Pancreas (tissue), 10 donors: ENCODE measurements around the gene GPRC5D. TPM values are rescaled to one million over a fixed set of nuclear protein-coding genes. Genes with fewer than 3 reads are reported as not detected.

Experiments used
- ATAC-seq, 4 donors: fragments of 200-7000 bp; cut with Tn5 transposase; one replicate each; pipeline versions ENCODE4 v1.8.0 to v1.9.1; 2020; ENCODE audit warnings: mild to moderate bottlenecking in 4 of 4, moderate library complexity in 4 of 4
- DNase-seq, 6 donors: peaks; one replicate each; pipeline ENCODE4 v3.0.0-alpha.2; 2020
- FAIRE-seq: peaks from 2 replicates; lab custom pipeline; 2012; peaks lifted over from hg19 to GRCh38; lab: Jason Lieb, UNC
- H3K27ac ChIP-seq, 4 donors: fragments of 200-600 bp; sonication (generic); 1 replicate in 3 of 4; 2 replicates in 1 of 4; pipeline versions ENCODE4 v1.5.0 to v1.8.0; 2020
- H3K27me3 ChIP-seq, 4 donors: fragments of 200-600 bp; one replicate each; pipeline ENCODE4 v1.8.0; 2021
- H3K36me3 ChIP-seq, 3 donors: fragments of 200-600 bp; sonication (generic) in 1 of 3; one replicate each; pipeline versions ENCODE4 v1.5.0 to v1.8.0; 2020 to 2021
- H3K4me1 ChIP-seq, 3 donors: fragments of 200-600 bp; one replicate each; pipeline ENCODE4 v1.8.0; 2021
- H3K4me3 ChIP-seq, 4 donors: fragments of 200-600 bp; sonication (generic) in 2 of 4; one replicate each; pipeline versions ENCODE4 v1.5.0 to v1.8.0; 2020 to 2021
- H3K9me3 ChIP-seq, 4 donors: fragments of 200-600 bp; one replicate each; pipeline ENCODE4 v1.8.0; 2021
- WGBS, 2 donors: extraction: QIAGEN DNeasy Blood & Tissue Kit; methylation state at CpG; one replicate each; pipeline ENCODE4 v1.1.7; 2013; 5-methylcytosine and 5-hydroxymethylcytosine counted together
- intact Hi-C, 3 donors: fragments of 100-400 bp; cut with DNase I; formaldehyde crosslinking; loops; one replicate each; pipeline versions ENCODE4 v1.11.1 to v1.14.2; 2022
- polyA plus RNA-seq, 2 donors: library from polyadenylated mRNA; stranded (reverse); fragments of 200-250 nt; gene quantifications; one replicate each; pipeline ENCODE4 v1.2.3, GENCODE V29; 2013
- total RNA-seq, 6 donors: library from RNA; stranded (reverse); fragmentation: NEBNext Ultra II Directional in 4 of 6; extraction: Animal tissue kit (Norgen Biotek cat#: 25700) in 4 of 6; gene quantifications; one replicate each; pipeline versions ENCODE4 v1.2.1 to v1.2.4, GENCODE V29; 2021 to 2023
- TF ChIP-seq, protein P1 (sequence below), 4 donors: fragments of 200-600 bp; sonication (generic) in 3 of 4; IDR thresholded peaks; one replicate each; pipeline versions ENCODE4 v1.5.0 to v1.8.0; 2021; ENCODE audit warnings: antibody characterized with exemption in 4 of 4
- donor health status: healthy with polysubstance abuse.
- donor health status: DM: no; HTN: no; CAD: no; lungs with moderate emphysema.
- donor health status: DM: no; HTN: no; CAD: no.
- donor health status: control.
- donor health status: control.
- donor health status: Bipolar disorder and iron deficiency.
- donor health status: DM: yes; HTN: yes; CAD: no.
- donor health status: DM: no; HTN: no; CAD: no.
- donor health status: DM: no; HTN: no; CAD: no.
- donor health status: DM: yes; HTN: yes; CAD: no.

GPRC5D gene
- total and polyA plus RNA-seq, 8 donors = 0.24 to 0.42 (median 0.33) TPM; not detected in 5

DNA sequence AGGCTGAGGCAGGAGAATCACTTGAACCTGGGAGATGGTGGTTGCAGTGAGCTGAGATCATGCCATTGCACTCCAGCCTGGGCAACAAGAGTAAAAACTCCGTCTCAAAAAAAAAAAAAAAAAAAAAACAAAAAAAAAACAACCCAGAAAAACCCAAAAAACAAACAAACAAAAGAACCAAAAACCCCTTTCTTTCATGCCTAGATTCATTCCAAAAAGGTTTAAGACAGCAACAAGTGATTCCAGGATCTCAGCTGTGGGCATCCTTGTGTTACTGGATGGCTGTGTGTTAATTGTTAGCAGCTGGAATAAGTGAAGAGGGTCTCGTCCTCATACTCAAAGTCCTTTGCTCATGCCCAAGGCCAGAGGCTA lies 51.2 kb downstream of the GPRC5D start:
- Histone ChIP-seq H3K9me3 (no peaks in the 10 kb centered on the region), H3K36me3 (no peaks in the 10 kb centered on the region), H3K27me3 (no peaks in the 10 kb centered on the region), H3K27ac (no peak overlapping the region), H3K4me3 (no peak overlapping the region), H3K4me1 (no peaks in the 10 kb centered on the region)
- TF ChIP-seq, protein P1, sequence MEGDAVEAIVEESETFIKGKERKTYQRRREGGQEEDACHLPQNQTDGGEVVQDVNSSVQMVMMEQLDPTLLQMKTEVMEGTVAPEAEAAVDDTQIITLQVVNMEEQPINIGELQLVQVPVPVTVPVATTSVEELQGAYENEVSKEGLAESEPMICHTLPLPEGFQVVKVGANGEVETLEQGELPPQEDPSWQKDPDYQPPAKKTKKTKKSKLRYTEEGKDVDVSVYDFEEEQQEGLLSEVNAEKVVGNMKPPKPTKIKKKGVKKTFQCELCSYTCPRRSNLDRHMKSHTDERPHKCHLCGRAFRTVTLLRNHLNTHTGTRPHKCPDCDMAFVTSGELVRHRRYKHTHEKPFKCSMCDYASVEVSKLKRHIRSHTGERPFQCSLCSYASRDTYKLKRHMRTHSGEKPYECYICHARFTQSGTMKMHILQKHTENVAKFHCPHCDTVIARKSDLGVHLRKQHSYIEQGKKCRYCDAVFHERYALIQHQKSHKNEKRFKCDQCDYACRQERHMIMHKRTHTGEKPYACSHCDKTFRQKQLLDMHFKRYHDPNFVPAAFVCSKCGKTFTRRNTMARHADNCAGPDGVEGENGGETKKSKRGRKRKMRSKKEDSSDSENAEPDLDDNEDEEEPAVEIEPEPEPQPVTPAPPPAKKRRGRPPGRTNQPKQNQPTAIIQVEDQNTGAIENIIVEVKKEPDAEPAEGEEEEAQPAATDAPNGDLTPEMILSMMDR (IDR thresholded peaks at IDR 0.05) = no peak
- FAIRE-seq (no peak), ATAC-seq (no peak), DNase-seq (no peak)
- 73 to 78% methylated on average over 2 of the region's 2 CpGs for WGBS, 2 donors
- intact Hi-C loops = loop anchor here in 1 of 3 donors (10.0 kb wide), 1 partner anchor 314 kb away; no protein-coding TSS in a partner anchor

DNA sequence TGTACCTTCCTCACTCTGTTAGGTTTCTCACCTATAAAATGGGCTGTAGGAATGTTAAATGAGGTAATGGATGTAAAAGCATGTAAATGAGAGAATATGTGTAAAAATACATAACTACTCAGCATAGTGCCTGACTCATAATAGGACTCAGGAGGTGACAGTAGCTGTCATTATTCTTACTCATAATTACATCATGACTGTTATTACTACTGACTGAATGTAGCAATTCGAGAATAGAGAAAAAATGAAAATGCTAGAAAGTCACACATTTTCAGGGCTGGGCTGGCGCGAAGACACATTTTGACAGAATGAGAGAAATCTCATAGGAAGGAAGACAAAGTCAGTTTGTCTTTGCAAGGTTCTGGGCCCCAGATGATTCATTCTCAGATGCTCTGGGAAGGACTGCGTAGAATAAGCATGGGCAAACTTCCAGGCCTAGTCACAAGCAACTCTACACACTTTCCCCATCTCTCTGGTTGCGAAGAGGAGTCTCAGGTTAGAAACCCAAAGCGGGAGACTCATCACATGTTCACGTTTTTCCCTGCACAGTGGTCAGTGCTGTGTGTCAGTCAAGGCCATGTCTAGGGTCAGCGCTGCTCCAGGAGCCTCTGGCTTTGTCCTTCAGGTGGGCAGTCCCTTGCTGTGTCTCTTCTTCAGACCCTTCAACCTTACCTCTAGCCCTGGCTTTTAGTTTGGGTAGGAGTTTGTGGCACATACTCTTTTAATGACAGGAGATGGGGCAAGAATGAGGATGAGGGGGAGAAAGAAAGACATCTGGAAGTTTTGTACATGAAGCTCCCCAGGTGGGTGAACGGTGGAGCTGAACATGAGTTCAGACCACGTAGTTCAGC lies 52.2 kb downstream of the GPRC5D start:
- no peak for FAIRE-seq

DNA sequence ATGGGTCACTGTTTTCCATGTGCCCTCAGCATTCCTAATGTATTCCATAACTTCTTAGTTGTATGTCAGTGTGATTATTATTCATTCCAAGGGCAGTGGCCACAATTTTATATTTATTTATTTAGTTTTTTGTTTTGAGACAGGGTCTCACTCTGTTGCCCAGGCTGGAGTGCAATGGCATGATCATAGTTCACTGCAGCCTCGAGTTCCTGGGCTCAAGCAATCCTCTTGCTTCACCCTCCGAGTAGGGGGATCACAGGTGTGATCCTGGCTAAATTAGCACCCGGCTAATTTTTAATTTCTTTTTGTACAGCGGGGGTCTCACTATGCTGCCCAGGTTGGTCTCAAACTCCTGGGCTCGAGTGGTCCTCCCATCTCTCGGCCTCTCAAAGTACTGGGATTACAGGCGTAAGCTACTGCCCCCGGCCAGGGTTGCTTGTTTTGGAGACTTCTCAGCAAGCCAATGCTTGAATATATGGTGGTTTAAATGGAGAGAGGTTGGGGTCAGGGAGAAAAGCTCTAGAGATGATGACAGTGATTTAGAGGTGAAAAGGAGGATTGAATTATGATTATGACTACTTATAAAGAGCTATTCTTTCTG lies 53.0 kb downstream of the GPRC5D start:
- no peaks in the 10 kb centered on the region for H3K9me3 ChIP-seq
- TF ChIP-seq, protein P1 (IDR thresholded peaks at IDR 0.05) = no peak
- WGBS, 2 donors = 81 to 87% methylated on average over 8 of the region's 8 CpGs
- H3K27ac ChIP-seq = no peak overlapping the region
- FAIRE-seq (no peak), DNase-seq (no peak), ATAC-seq (no peak)
- no peaks in the 10 kb centered on the region for H3K27me3 ChIP-seq
- no peaks in the 10 kb centered on the region for H3K4me1 ChIP-seq
- no peak overlapping the region for H3K4me3 ChIP-seq
- no peaks in the 10 kb centered on the region for H3K36me3 ChIP-seq
- intact Hi-C loops = no loop called here

More for the DNA sequence above, 52.2 kb downstream of the GPRC5D start:
- no peaks in the 10 kb centered on the region for H3K9me3 ChIP-seq
- H3K27ac ChIP-seq = no peak overlapping the region
- no peaks in the 10 kb centered on the region for H3K4me1 ChIP-seq
- intact Hi-C loops = loop anchor here in 1 of 3 donors (10.0 kb wide), 1 partner anchor 315 kb away; no protein-coding TSS in a partner anchor
- DNase-seq = no peak
- H3K4me3 ChIP-seq = no peak overlapping the region
- no peaks in the 10 kb centered on the region for H3K36me3 ChIP-seq
- TF ChIP-seq, protein P1 (IDR thresholded peaks at IDR 0.05) = no peak
- 83 to 86% methylated on average over 10 of the region's 10 CpGs for WGBS, 2 donors
- H3K27me3 ChIP-seq = no peaks in the 10 kb centered on the region
- ATAC-seq = peak in 3 of 4 donors; percentile 17 to 34 (median 33)

DNA sequence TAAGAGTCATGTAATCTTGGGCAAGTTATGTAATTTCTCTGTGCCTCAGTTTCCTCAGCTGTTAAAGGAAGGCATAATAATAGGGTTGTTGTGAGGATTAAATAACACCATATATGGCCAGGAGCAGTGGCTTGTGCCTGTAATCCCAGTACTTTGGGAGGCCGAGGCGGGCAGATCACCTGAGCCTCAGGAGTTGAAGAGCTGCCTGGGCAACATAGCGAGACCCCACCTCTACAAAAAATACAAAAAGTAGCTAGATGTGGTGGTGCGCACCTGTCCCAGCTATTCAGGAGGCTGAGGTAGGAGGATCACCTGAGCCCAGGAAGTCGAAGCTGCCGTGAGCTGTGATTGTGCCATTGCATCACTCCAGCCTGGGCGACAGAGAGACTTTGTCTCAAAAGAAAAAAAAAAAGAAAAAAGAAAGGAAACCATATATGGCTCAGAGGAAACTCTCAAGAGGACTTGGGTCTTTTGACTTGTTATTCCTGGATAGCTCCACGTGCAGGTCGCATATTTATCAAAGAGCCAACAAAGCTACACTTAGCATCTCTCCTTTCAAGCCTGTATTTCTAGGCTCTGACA lies 53.7 kb downstream of the GPRC5D start:
- intact Hi-C loops = no loop called here
- no peak overlapping the region for H3K27ac ChIP-seq
- TF ChIP-seq, protein P1 (IDR thresholded peaks at IDR 0.05) = no peak
- ATAC-seq (no peak), DNase-seq (no peak), FAIRE-seq (no peak)
- no peaks in the 10 kb centered on the region for H3K4me1 ChIP-seq
- H3K36me3 ChIP-seq = no peaks in the 10 kb centered on the region
- no peaks in the 10 kb centered on the region for H3K27me3 ChIP-seq
- 84 to 89% methylated on average over 9 of the region's 9 CpGs for WGBS, 2 donors
- H3K9me3 ChIP-seq = no peaks in the 10 kb centered on the region
- H3K4me3 ChIP-seq = no peak overlapping the region
